Fibroblast of the aortic adventitia (primary cell): Measurements from ENCODE around the gene DNAJC10. TPM values are rescaled to one million over a fixed set of nuclear protein-coding genes. Genes with fewer than 3 reads are reported as not detected.

Experiments
- DNase-seq: peaks from one replicate; pipeline ENCODE4 v3.0.0-alpha.2; 2010; ENCODE audit warnings: low read depth
- H3K4me3 ChIP-seq: 2 replicates; pipeline ENCODE4 v1.5.1; 2011; ENCODE audit warnings: low read depth, mild to moderate bottlenecking, control low read depth, low read length, moderate library complexity
- total RNA-seq: library from RNA; depleted of rRNA; stranded (reverse); fragments of >200 nt; gene quantifications from 2 replicates; pipeline ENCODE4 v1.2.3, GENCODE V29; 2012; ENCODE audit warnings: low replicate concordance
- TF ChIP-seq, protein P1 (sequence below): IDR thresholded peaks from 2 replicates; pipeline ENCODE4 v1.5.1; 2011; ENCODE audit warnings: mild to moderate bottlenecking, low read length, control low read depth, inconsistent platforms; ENCODE audit not compliant: insufficient read depth

Gene DNAJC10, protein sequence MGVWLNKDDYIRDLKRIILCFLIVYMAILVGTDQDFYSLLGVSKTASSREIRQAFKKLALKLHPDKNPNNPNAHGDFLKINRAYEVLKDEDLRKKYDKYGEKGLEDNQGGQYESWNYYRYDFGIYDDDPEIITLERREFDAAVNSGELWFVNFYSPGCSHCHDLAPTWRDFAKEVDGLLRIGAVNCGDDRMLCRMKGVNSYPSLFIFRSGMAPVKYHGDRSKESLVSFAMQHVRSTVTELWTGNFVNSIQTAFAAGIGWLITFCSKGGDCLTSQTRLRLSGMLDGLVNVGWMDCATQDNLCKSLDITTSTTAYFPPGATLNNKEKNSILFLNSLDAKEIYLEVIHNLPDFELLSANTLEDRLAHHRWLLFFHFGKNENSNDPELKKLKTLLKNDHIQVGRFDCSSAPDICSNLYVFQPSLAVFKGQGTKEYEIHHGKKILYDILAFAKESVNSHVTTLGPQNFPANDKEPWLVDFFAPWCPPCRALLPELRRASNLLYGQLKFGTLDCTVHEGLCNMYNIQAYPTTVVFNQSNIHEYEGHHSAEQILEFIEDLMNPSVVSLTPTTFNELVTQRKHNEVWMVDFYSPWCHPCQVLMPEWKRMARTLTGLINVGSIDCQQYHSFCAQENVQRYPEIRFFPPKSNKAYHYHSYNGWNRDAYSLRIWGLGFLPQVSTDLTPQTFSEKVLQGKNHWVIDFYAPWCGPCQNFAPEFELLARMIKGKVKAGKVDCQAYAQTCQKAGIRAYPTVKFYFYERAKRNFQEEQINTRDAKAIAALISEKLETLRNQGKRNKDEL
- 184 and 413 TPM in 2 replicates for total RNA-seq

DNA sequence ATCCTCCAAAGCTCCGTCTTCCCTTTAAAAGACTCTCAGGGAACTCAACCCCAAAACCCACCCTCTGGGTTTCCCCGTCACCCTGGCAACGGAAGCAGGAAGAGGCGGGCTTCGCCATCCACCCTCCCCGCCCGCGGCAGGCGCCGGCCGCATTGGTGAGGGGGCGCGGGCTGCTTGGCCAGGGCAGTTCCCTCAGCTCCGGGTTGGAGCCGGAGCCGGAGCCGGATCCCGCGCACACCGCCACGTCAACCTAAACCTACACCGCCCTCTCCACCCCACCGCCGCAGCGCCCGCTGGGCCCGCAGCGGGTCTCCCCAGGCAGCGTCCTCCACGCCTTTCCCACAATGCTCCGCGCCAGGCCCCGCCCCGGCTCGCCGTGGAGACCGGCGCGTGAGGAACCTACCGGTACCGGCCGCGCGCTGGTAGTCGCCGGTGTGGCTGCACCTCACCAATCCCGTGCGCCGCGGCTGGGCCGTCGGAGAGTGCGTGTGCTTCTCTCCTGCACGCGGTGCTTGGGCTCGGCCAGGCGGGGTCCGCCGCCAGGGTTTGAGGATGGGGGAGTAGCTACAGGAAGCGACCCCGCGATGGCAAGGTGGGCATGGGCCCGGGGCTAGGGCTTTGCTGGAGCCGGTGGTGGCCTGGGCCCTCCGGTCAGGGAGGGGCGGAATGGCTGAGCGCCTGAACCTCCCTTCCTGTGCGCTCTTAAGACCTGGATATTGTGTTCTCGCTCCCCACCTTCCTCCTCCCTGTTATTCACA is at the start of gene DNAJC10:
TSS of gene DNAJC10 (plus strand) at position 366 of the 758 bp plus-strand sequence. CDS start 1,830 bp downstream, outside the sequence.
- peak within 1 kb of the TSS; percentile 93 for H3K4me3 ChIP-seq
- peak; percentile 90 for DNase-seq
- TF ChIP-seq, protein P1, sequence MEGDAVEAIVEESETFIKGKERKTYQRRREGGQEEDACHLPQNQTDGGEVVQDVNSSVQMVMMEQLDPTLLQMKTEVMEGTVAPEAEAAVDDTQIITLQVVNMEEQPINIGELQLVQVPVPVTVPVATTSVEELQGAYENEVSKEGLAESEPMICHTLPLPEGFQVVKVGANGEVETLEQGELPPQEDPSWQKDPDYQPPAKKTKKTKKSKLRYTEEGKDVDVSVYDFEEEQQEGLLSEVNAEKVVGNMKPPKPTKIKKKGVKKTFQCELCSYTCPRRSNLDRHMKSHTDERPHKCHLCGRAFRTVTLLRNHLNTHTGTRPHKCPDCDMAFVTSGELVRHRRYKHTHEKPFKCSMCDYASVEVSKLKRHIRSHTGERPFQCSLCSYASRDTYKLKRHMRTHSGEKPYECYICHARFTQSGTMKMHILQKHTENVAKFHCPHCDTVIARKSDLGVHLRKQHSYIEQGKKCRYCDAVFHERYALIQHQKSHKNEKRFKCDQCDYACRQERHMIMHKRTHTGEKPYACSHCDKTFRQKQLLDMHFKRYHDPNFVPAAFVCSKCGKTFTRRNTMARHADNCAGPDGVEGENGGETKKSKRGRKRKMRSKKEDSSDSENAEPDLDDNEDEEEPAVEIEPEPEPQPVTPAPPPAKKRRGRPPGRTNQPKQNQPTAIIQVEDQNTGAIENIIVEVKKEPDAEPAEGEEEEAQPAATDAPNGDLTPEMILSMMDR, result no peak

DNA sequence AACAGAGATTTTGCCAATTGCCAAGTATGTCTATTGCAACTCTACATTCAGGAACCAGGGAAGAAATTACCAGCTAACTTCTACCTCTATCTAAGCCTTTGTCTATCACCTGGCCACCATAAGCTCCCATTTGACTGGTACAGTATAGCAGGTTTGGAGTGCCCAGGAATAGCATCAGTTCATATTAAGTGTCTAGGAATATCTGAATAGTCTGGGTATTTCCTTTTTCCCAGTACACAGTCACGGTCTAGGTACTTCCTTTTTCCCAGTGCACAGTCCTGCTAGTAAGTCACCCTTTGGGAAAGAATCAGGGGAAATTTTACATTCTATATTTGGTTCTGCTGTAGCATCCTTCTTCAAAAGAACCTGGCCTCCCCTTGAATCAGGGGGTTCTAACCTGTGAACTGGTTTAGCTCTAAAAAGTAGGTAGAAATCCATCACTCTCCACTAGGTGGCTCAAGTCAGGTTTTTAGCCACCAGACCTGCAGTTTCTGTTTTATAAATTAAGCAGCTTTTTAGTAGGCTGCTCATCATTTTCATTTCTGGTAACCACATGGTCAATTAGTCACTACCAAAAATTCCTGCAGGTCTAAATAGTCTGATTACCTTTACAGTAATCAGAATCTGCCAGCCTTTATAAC is 49.3 kb upstream of the DNAJC10 start:
- TF ChIP-seq, protein P1, result peak; percentile 64
- H3K4me3 ChIP-seq, result no peak overlapping the region
- peak; percentile 46 for DNase-seq

DNA sequence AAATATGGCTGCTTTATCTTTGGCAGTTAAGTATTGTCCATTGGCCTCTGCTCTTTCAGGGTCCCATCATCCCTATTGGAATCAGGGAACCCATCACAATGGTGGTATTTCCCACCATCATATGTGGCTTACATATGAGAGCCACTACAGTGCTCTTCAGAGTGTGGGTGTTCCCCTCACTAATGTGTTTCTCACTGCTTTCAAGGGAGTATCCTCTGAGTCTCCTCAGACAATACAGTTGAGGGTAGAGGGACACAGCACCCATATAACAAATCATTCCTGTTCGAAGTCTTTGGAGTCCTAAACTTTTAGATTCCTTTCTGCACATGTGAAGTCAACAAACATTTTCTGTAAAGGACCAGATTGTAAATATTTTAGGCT is 48.8 kb upstream of the DNAJC10 start:
- TF ChIP-seq, protein P1, result no peak
- no peak overlapping the region for H3K4me3 ChIP-seq
- no peak for DNase-seq

DNA sequence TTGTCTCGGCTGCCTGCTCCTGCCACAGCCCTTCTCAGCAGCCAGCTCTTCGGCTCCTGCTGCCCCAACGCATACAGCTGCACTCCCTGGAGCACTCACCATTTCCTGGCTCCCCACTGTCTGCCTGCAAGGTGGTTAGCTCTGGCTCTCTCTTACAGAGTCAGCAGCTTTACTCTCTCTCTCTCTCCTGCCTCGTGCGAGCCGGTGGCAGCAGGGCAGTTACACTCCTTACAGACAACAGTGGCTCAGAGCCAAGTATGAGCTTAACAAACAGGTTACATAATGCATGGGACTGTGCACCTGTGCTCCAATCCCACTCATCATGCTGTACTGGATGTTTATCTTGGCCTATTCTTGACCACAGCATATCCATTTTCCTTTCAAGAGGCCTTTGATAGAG is 47.4 kb upstream of the DNAJC10 start:
- H3K4me3 ChIP-seq, result no peak overlapping the region
- TF ChIP-seq, protein P1, result no peak
- no peak for DNase-seq

DNA sequence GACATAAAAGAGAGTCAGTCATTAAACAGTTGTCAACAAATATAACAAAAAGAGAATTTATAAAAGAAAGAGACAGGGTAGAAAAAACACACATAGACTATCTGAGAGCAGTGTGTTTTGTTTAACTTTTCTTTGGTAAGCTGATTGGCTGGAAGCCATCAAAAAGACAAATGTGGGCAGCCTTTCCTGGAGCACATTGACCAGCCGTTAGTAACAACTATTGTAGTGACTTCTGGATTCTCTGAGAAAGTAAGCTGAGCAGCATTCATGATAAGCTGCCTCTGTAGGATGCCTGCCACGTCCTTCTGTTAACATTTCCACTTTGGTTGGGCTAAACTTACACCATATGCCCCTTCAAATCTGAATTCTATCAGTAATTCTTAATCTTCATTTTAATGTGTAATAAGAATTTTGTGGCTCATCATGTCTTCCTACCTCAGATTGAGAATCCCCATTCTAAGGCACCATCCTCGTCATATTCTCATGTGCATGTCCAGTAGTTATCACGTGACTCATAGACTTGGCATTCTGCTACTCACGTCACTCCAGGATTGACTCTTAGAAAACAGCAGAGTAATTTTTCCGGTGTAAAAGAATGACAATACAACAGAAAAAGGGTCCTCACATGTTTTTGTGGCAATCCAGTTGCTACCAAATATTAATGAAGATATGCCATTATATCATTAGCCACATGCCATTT is 43.4 kb upstream of the DNAJC10 start:
- peak; percentile 73 for DNase-seq
- TF ChIP-seq, protein P1, result no peak
- H3K4me3 ChIP-seq, result no peak overlapping the region
